ENCODE results near the gene MACROD2.

The MACROD2 gene

DNA sequence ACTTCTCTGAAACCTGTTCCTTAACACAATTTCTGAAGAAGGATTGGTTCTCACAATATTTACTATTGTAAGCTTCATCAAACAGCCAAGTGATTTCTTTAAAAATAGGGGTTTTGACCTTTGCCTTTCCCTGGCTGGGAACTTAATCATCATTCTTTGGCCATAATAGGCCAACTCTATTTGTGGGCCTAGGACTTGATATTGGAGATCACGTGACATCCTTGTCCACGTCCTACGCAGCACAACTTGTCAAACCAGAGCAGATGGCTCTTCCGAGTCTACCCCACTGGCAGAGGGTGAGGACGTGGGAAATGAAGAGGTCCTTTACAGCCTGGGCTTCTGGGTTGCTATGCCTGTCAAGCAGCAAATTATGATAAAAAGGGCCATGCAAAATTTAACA lies 1547.3 kb downstream of the MACROD2 start:
- DNase-seq (ENCODE audit: low read depth): no peak

DNA sequence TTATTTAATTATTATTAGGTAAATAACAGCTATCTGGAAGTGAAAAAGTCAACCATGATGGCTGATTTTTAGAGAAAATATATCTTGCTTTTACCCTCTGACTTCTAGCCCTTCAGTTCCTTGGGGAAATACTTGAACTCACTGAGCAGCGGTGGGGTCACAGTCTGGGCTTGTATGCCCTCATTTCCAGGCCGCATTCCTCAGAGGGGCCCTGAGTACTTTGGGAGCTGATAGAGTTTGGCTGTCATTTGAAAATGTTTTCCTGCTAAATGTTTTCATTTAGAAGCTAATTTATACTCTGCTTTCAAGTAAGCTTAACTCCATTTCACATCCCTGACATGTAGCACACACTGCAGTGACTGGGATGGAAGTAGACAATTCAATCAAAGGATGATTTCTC lies 1549.4 kb downstream of the MACROD2 start:
- DNase-seq (ENCODE audit: low read depth): no peak

DNA sequence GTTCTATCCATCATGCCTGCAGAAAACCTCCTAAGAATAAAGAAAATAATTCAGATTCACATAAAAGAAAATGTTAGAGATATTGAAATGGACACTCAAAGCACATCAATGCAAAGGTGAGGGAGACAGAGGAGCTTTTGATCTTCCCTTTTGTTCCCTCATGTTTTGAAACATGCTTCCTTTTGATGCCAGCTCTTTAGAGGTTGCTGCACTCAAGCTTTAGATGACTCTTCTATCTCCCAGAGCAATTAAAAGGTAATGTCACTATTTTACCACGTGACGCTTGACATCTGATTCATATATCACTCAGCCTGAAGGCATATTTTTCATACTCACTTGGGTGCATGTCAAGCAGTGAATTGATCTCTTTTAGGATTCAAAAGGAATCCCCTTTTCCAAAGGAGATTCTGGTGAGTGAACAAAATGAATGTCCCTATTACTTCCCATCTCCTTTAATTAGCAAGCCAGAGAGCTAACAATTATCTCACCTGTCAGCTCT lies 1551.3 kb downstream of the MACROD2 start:
- no peak for DNase-seq (ENCODE audit: low read depth)

DNA sequence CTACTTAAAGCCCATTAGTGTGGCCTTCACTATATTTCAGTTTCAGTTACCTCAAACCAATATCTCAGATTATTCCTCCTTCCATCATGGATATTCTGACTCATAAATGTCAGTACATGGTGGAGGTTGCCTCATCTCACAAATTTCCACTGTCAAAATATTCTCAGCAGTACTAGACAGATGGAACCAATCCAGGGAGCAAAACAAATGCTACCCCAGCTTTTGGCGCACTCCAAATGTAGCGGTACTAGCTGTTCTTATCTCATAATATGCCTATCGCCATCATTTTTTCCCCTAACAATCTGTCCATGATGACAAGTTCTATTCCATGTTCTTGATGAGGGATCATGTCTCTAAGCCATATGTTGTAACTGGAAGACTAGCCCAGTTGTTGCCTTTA lies 1551.8 kb downstream of the MACROD2 start:
- DNase-seq (ENCODE audit: low read depth): peak; percentile 9

DNA sequence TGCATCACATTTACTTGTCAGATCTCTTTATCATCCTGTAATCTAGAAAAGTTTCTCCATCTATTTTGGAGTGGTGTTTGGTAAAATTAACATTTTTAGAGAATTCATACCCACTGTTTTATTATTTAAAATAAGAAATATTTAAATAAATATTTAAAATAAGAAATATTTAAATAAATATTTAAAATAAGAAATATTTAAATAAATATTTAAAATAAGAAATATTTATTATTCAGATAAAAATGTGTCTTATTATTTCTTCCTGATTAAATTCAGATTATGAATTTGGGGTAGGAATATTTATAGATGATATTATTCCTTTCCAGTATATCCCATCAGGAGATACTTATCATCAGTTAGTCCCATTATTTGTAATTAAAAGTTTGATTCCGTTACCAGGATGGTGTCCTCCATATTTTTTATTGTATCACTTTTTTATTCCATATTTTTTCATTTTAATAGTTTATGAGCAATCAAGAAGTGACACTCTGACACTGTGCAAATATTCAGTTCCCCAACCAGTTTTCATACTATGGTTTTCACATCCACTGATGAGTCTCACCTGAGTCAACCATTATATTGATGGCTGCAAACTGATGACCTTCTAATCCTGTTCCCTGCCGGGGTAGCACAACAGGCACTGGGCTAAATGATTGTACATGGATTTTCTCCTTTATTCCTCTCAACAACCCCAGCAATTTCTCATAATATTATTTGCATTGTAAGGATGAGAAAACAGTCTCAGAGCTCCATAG lies 1555.0 kb downstream of the MACROD2 start:
- no peak for DNase-seq (ENCODE audit: low read depth)

DNA sequence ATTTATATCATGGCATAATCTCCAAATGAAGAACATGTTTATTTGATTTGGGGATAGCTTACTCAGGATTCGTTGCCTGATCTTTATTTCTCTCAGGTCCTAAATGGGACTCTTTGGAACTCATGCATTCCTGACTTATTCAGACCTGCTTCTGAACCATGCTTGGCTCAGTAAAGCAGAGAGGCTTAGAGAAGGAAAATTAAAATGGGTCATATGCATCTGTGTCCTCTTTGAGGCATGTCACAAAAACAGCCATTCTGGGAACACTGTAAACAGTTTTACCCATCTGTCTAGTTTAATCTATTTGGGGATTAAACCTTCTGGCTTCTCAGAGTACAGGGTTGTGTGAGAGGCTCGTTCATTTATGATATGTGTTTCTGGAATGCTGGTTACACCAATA lies 1560.6 kb downstream of the MACROD2 start:
- DNase-seq (ENCODE audit: low read depth): no peak

DNA sequence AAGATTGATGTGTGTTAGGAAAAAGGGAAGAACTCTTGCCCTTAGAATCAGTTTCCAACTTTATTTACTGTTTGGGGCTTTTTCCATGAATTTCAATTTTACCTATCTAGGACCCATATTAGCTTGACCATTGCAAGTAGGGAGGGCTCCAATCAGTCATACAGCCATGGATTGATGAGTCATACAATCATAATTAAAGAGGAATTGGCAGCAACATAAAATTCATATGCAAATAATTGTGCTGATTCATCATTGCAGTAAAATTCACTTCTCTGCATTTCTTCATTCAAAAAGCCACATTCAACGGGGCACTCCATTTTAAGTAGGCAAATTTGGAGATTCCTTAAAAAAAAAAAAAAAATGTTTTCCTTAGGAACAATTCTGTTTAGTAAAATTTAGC lies 1561.6 kb downstream of the MACROD2 start:
- no peak for DNase-seq (ENCODE audit: low read depth)

DNA sequence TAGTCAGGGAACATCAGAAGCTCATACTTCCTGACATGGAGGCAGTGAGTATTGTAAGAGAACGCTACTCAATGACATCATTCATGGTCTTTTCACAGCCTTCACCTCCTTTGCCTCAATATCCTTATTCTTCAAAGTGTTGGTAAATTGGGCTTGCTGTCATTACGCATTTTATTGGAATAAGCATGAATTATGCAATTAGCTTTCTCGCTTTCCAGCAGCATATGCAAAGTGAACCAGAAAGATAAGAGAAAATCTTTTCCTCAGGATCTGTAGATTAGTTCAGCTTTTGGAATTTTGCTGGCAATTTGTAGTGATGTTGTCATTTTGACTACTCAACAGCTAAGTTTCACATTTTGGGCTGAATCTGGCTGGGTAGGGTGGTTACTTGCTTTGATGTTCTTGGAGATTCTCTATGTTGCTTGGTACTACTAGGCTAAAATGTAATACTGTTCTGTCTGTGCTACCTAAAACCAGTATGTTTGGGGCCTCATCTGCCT lies 1565.8 kb downstream of the MACROD2 start:
- no peak for DNase-seq (ENCODE audit: low read depth)

DNA sequence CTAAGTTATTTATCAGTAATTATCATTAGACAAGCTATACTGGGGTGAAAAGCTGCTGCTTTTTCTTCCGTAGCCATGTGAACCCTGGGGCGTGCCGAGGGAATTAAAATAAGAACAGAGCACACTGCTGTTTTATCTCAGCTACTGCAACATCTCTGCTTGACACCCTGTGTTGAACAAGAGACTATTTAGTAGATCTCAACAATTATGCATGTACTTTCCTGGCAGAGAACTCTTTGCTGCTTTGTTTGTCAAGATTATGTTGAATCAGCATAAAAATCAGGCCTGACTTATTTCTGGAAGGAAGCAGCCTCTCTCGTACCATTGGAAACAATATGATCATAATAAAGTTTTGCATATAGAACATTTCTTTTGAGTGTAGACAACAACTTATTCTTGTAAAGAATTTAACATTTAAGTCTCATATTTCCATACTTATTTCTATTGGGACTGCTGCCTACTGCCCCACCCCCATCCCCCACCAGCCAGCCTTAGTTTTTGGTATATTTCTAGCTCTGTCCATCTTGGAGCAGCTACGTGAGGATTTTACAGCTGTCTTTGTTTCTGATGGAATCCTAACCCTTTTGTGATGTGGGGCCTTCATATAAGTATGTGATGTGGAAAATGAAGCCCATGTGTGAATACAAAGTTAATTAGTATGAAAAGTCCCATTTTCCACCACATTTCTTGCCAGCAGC lies 1566.5 kb downstream of the MACROD2 start:
- DNase-seq (ENCODE audit: low read depth): no peak

DNA sequence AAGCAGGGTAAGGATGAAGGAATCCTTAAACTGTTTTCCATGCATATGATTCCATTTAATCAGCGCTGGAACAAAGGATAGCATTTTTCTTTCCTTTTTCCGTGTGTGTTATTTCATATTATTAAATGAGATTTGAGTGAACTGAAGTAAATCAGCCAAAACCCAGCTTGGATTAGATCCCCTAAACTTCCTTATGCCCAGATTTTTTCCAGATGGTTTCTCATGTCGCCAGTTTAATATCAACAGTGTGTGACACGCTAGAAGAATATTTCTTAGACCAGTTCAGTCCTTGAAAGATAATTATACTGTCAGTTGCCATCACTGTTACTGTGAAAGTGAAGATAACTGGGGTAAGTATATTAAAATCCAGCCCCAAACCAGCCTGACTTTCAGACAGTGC lies 1568.5 kb downstream of the MACROD2 start:
- no peak for DNase-seq (ENCODE audit: low read depth)

DNA sequence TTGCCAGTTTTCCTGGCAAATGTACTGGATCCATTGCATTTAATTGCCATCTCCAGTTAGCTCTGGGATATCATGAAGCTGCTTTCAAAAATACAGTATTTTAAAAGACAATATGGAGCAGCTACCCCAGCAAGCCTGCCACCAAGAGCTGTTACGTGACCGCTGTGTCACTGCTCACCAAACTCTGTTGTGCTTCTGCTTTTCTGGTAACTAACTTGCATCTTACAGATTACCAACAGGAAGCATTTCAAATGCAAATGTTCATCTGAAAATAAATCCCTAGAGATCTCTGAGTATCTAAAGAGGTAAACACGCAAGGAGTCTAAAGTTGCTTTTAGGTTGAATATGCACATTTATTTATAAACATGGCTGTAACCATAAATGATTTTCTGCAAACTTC lies 1569.7 kb downstream of the MACROD2 start:
- no peak for DNase-seq (ENCODE audit: low read depth)

DNA sequence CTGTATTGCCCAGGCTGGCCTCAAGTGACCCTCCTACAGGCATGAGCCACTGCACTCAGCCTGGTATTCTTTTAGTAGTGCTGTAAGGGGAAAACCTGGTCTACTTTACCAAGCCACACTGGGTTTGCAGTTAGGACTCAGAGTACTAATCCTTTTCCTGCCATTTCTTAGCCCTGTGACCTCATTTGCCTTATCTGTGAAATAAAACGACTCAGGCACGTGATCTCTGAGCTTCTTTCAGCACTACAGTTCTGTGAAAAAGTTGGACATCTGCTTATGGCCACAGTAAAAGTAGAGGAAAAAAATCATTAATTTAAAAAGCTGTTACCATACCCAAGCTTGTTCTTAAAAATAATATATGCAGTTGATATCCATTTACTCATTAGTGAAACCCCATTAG lies 1570.5 kb downstream of the MACROD2 start:
- DNase-seq (ENCODE audit: low read depth): no peak

DNA sequence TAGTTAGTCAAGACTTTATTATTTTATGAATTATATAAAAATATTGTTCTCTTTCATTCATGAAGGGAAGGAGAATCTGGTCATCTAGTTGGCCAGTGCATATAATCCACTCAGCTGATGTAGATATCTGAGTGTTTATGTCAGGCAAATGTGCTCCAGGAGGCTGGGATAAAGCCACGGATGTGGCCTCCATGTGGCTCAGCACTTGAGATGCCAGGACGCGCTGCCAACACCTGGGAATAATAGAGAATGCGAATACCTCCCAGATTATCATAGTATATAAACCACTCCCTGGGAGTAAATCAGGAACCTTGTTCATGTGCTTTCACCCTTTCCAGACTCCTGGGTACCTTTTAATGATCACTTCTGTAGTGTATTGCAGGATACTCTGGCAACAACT lies 1571.9 kb downstream of the MACROD2 start:
- no peak for DNase-seq (ENCODE audit: low read depth)

DNA sequence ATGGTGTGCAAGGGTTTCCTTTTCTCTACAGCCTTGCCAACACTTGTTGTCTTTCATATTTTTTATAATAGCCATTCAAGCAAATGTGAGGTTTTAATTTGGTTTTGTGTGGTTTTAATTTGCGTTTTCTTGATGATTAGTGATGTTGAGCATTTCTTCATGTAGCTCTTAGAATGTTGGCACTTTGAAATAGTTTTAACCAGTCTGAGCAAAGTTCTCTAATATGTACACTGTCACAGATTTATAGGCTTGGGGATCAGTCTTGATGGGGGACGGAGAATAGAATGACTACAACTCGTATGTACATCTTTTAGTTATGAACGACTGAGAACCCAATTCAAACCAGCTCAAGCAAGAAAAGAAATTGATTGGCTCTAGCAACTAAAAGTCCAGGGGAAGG lies 1574.8 kb downstream of the MACROD2 start:
- no peak for DNase-seq (ENCODE audit: low read depth)

DNA sequence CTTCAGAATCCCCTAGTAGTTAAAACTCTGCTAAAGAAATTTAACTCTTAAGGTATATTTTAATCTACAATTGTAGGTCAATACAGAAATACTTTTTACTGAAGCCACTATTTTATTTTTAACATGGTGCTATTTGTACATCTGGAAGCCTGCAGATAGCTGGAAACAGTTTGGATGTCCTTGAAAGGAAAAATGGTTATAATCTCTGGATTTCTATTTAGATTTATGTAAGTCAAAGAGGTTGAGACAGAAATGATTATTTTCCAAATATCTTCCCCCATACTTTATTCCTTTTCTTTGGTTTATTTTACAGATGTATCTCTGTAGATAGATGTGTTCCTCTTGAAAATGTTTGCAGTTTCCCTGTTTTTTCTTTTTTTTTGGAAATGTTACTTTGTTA lies 1575.7 kb downstream of the MACROD2 start:
- no peak for DNase-seq (ENCODE audit: low read depth)

DNA sequence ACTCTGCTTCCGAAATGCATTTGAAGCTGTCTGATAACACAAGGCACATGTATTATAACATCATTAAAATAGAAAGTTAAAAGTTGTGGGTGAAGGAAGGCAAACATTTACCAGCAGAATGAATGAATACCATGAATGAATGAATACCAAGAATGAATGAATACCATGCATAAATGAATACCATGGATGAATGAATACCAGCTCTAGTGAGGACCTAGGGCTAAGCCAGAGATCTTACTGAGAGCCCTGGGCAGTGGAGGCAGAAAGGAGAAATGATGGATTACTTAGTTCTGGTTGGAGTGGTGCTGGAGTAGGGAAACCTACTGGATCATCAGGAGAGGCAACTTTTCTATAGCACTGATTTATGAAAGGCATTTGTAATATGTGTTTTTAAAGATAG lies 1579.9 kb downstream of the MACROD2 start:
- DNase-seq (ENCODE audit: low read depth): no peak

DNA sequence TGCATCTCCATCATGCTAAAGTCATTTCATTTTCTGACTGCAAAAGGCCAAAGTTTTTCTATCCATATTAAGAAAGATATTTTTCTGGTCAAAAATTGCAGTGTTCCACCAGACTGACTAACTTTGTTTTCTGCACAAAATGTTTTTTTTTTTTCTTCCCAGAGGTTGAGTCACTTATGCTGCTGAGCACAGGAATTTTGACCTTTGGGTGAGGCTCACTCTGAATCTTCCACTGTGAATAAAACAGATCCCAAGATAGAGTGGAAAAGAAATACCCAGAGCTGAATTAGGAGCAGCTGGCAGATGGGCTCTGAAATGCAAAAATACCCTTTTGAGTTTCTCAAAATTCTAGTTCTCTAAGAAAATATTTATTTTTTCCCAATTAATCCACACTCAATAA lies 1581.1 kb downstream of the MACROD2 start:
- DNase-seq (ENCODE audit: low read depth): no peak

DNA sequence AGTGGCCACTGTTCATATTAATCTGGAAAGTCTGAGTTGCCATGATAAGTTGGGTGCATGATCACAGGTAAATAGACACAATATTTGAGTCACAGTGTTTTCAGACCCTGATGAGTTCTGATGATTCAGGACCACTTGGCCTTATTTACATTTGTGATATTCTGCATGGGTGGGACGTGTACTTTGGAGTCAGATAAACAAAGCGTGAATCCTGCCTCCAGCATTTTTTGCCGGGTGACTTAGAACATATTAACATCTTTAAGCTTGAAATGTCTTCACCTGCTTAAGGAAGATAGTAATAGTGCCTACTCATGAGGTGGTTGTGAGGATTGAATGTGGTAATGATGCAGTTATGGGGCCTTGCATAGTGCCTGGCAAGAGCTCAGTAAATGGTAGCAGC lies 1582.8 kb downstream of the MACROD2 start:
- no peak for DNase-seq (ENCODE audit: low read depth)

DNA sequence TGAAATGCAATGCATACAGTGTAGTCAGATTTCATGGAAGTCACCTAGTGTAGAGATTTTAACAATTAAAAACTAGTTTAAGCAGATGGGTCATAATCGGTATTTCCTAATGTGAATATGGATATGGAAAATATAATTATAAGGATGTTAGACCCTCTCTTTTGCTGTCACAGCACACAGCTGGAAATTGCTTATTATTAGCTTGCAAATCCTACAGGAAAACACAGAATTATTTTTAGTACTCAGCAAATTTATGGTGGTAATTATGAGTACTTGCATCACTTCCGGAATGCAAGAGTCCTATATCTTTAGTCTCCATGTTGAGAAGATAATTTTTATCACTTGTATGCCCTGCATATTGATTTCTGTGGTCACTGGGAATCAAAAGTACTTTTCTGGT lies 1584.4 kb downstream of the MACROD2 start:
- no peak for DNase-seq (ENCODE audit: low read depth)

DNA sequence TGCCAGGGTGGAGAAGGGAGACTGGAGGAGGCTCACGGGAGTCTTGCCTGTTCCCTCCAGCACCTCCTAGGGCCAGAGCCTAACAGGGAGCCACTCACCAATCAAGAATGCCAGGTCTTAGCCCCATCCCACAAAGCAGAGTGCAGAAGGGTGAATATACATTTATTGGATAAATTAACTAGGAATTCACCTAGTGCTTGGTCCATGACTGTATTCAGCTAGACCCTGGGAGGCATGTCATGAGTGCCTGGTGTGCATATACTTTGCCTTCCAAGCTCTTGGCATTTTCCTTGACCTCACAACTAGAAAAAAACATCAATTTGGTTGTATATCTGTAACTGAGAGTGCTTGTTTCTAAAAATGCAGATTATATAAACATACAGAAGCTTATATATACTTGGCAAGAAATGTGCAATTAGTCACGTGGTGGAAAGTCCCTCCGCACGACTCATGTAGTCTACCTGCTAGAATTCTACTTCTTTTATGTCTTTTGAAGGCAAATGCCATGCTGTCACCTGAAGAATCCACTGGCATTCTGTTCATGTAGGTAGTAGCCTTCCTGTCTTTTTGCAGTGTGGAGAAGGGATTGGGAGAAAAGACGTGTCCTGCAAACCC lies 1586.9 kb downstream of the MACROD2 start:
- no peak for DNase-seq (ENCODE audit: low read depth)

DNA sequence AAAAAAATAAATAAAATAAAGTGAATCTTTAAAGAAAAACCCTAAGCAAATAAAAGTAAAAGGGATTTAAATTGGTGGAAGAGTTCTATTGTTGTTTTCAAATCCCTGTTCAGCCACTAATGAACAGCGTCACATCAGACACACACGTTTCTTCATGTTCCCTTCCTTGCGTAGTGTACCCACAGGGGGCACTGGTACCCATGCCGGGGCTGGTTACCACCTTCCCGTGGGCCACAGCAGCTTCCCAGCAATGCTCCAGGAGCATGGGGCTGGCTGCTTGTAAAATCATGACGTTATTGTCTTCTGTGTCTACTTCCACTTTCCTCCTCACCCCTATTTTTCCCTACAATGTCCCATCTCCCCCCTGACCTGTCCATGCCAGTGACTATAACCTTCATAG lies 1589.2 kb downstream of the MACROD2 start:
- no peak for DNase-seq (ENCODE audit: low read depth)

DNA sequence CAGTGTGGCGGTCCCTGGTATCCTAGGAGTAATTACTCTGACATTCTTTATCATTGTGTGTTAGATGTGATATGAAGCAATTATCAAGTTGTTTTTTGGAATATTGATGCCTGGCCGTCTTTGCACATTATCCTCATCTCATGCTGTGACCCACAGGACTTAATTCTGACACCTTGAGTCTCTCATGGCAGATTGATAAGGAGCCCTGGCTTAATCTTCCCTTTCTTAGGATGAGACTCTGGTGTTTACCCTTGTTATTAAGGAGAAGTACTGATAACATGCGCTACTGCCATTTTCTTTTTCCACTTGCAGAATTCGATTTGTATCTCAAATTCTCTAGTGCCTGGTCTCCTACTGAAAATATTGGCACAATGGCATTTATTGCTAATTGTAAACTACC lies 1597.8 kb downstream of the MACROD2 start:
- DNase-seq (ENCODE audit: low read depth): no peak

DNA sequence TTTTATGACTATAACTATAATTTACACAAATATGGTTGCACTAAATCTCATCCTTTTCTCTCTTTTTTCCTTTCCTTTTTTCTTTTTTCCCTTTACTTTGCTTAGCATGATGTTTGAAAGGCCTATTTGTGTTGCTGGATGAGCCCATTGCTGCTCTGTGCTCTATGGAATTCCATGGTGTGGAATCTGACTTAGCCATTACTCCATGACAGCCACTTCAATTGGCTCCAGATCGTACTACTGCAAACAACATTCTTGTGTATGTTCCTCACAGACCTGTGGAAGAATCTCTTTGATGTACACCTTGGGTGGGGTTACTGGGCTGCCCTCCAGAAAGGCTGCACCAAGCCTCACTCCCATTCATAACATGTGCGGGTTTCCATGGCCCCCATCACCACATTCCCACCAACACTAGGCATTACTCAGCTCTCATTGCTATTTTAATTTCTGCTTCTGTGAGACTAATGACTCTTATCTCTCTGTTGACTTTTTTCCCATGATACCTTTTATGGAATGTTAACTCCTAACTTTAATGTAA lies 1598.9 kb downstream of the MACROD2 start:
- DNase-seq (ENCODE audit: low read depth): no peak

Data from stromal cell of bone marrow (primary cell).